NCI-H748 (cell line): Measurements from ENCODE around the gene STX16.

Experiments used
- DNase-seq: peaks from one replicate; lab custom pipeline; 2025; ENCODE audit not compliant: unreplicated experiment; lab: John Stamatoyannopoulos, UW

Gene STX16

DNA sequence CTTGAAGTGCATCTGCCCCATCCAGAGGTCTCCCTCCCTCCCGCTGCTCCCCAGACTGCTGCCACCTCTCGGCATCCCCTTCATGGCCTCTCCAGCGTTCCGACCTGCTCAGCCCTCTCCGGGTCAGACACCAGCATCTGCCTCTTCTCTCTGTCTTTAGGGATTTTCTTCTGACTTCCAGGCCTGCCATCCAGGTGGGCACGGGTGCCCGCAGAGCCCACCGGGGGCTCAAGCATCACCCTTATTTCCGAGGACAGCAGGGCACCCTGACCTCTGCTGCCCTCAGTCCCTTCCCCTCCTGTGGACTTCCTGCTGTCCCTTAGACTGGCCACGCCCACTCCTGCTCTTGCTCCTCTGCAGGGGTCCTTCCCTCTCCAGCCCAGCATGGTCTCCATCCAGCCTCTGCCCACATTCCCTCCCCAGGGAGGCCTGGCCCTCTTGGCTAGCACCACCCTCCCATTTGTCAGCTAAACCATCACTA is 44.9 kb downstream of the STX16 start:
- no peak for DNase-seq

DNA sequence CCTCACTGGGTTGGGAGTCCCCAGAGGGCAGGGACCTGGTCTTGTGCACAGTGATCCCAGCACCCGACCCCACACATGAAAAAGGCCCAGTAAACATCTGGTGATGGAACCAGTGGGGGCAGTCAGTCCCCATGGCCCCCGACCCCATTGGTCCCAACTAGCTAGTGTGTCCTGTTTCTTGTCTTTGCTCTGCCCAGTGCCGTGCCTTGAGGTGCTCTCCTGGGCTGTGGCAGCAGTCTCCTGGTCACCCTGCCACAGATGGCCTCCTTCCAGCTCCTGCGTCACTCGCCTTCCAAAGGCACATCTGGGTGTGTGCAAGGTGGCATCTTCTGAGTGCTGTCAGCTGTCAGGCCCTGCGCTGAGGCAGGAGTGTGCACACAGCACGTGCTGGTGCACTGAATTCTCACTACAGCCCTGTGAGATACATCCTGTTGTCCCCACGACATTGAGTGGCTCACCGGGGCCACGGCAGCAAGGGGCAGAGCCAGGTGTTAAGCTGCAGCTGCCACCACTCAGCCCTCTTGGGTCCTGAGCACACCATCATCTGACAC is 45.4 kb downstream of the STX16 start:
- DNase-seq = no peak

DNA sequence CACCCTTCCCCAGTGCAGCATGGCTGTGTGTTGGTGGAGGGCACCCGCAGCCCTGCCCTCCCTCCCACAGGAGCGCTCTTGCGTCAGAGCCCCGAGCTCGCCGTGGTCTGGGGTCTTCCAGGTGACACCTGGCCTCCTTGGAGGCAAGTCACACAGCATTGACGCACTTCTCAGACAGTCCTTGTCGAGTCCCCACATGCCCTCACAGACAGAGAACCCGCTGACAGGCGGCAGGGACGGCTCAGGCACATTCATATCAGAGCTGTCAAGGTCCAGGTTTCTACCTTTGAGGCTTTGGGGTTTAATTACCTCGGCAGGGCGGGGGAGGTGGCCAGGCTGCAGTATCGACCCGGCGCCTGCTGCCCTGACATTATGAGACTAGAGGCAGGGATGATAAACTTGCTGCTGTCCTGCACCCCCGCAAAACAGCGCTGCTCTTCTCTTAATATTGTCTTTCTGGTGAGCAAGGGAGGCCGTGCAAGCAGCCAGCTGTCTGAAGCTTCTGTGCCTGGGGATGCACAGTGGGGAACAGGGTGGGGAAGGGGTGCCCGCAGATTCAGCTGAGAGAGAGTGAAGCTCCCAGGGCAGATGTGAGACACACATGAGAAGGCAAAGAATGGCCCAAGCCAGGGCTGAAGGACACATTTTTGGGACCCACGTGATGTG is 46.3 kb downstream of the STX16 start:
- no peak for DNase-seq

GRCh38 chr20:58697867-58698703 is 47.0 kb downstream of the STX16 start:
- no peak for DNase-seq

GRCh38 chr20:58698741-58699622 is 47.9 kb downstream of the STX16 start:
- DNase-seq = no peak

DNA sequence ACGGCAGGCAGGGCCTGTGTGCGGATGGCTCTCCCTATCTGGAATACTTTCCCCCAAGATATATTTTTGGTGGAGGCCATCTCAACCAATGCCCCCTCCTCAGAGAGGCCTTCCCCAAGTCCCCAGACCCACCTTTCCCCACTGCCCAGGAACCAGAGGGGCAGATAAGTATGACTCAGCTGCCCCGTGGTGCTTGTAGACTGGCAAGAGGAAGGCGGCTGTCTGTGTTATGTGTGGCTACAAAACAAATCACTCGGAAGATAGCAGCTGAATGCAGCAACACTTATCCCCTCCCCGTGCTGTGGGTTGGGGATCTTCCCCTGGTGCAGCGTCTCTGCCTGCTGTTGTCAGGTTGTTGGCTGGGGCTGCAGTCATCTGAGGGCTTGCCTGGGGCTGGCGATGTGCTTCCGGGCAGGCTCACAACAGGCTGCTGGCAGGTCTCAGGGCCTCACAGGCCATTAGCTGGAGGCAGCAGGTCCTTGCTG is 48.6 kb downstream of the STX16 start:
- no peak for DNase-seq

DNA sequence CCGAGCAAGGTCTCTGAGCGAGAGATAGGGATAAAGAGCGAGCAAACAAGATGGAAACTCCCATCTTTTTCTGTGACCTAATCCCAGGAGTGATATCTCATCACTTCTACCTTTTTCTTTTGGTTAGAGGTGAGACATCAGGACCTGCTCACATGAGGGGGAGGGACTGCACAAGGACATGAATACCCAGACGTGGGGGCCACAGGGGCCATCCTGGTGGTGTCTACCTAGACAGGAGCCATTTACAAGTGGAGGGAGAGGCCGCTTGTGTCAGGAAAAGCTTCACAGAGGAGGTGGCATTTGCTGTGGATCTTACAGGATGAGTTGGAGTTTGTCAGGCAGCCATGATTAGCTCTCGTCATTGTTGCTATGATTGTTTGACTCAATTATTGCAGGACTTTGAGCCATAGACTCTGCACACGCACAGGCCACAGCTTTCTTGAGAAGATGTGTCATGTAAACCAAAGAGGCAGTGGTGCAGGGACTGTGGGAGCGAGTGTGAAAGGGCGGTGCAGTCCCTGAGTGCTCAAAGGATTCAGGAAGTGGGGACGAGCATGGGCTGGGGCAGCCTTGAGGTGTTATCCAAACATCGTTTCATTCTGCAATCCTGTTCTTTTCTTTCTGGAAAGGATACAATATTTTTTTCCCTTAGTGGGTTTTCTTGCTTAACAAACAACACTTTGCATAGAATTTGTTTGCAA is 49.2 kb downstream of the STX16 start:
- DNase-seq = no peak

- DNase-seq = no peak
Measured at GRCh38 chr20:58700823-58701222, 49.7 kb downstream of the STX16 start.

DNA sequence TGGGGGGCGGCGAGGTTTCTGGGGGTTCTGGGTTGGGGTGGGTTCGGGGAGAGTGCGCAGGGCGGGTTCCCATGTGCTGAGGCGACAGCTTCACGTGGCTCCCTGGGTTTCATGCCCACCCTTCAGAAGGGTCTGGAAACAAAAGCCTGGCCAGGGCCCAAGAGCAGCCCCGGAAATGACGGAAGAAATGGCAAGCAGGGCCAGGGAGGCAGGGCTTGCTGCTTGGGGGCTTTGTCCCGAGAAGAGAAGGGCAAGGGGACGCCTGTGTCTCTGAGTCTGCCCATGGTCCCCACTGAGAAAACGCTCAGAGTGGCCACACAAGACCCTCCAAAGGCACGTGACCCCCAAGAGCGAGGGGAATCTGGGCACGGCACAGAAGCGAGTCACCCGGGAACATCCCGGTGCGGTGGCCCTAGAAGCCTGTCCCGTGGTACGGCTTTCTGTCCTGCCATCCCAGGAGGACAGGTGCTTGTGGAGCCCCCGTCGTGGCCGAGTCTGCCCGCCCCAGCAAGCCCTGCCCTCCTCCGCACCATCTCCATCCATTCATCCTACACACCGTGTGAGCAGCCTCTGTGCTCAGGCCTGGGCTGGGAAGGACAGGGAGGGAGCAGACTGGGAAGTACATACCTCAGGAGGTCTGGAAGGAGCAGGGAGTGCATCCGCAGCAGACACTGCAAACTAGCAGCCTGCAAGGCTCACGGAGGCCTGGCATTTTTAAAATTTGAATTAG is 50.5 kb downstream of the STX16 start:
- no peak for DNase-seq

DNA sequence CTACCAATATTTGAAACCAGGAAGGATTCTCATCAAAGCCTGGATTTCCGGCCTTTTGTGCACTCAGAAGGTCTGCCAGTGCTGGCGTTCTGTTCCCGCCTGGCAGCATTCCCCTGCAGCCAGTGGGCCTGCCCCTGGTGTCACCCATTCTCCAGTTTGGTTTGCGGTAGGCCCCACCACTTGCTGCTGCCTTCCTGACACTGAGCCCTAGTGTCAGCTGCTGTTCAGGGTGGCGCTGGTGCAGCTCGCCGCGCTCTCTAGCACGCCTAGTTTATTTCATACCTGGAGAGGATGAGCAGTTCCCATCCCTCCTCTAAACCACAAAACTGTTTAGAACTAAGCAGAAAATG is 51.1 kb downstream of the STX16 start:
- no peak for DNase-seq

DNA sequence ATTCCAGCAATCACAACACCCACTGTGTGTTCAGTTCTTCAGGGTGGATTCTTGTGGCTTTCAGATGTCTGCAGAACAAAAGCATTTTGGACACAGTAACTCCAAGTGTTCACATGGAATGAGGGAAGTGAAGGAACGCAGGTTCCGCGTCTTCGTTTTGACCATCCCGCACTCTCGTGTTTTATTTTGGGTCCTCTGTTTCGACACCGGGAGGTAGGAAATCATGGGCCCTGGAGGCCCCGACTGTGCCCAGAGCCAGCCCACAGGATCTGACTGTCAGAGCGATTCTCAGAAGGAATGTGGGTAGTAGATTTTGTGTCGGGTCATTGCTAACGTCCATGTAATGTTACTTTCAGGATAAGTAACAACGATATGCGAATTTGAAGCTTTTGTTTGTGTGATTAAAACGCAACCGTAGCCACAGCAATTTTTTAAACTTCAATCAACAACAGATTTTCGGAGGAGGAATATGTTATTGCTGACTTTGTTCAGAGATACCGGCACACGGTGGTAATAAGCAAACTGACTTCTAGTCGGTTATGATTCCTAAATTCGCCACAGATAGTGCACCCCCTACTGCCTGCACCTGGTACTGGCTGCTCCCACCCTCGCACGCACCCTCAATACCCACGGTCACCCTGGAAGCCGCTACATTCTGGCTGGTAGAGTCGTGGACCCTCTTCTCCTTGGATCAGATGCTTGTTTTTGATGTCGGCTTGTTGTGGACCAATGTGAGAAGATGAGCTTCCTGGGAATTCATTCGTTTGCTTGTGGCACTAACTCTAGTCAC is 52.0 kb downstream of the STX16 start:
- DNase-seq = no peak

DNA sequence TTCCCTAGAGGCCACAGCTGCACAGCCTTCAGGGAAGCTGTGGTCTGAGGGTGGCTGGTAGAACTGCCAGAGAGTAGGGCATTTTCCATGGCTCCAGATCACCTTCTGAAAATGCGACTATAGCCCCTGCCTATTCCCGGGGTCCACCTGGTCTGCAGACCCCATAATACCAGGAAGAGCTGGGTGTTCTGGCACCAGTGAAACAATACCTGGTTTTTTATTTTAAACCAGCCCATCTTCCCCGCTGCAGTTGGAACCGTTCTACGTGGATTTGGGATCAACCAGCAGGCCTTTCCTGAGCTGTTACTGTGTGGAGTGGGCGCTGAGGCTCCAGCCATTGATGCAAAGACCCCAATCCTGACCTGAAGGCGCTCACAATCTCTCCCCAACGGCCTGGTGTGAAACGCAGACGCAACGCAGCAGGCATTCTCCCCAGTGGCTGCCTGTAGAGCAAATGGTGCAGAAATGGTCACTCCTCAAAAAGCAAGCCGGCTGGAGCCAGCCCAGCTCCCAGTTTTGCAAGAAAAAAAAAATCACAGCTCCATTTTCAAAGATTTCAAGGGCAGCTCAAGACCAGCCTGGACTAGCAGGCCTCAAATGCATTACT is 52.8 kb downstream of the STX16 start:
- DNase-seq = no peak

- no peak for DNase-seq
Measured at GRCh38 chr20:58705208-58705926, 54.3 kb downstream of the STX16 start.

GRCh38 chr20:58706150-58706892 is 55.2 kb downstream of the STX16 start:
- no peak for DNase-seq

GRCh38 chr20:58706975-58707681 is 56.0 kb downstream of the STX16 start:
- no peak for DNase-seq

DNA sequence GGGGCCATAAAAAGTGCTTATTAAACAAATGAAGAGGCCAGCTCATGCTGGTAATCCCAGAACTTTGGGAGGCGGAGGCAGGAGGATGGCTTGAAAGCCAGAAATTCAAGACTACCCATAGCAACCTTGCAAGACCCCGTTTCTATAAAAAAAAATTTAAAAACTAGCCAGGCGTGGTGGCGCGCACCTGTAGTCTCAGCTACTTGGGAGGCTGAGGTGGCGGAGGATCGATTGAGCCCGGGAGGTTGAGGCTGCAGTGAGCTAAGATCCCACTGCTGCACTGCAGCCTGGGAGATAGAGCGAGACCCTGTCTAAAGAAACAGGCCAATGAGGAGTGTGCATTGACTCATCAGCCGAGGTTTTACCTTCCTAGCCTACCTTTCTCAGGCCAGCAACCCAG is 56.7 kb downstream of the STX16 start:
- DNase-seq = no peak
